Measurements from ENCODE around the gene MAB21L4.

MAB21L4 gene

DNA sequence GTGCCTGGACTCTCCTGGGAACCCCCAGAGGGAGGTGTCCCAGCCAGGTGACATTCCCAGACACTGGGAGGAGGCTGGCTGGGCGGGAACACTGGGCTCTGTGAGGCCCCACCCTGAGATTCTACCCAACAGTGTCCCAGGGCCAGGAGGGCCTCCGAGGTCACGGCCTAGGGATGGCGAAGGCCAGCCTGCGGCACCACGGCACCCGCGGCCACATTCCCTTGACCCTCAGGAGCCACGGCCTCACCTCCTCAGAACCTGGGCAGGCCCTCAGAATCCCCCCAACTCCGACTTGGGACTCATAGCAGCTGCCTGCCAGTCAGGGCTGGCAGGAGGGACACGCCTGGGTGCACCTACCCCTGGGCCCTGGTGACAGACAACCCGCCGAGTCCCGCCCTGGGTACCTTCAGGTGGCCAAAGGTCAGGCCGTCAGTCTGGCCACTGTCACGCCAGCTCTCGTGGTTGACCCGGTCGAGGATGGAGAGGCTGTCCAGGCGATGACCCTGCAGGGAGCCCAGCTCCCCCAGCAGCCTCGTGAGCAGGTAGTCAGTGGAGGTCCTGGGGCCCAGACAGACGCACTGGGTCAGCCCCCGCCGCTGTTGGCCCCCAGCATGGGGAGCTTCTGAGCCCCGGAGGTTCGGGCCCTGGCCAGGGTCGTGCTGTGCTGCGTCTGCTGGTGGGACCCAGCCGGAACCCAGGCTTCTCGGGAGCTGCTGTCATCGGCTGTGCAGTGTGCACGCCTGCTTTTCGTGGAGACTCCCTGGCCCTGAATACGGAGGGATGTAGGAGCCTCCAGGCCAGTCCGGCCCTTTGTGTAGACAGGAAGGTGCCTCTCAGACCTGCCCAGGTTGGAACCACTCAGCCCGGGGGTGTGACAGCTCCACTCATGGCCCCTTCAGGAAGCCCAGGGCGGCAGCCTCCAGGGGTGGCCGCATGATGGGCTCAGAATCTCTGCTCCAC is 6.1 kb downstream of the MAB21L4 start:
- TF ChIP-seq, protein P1, sequence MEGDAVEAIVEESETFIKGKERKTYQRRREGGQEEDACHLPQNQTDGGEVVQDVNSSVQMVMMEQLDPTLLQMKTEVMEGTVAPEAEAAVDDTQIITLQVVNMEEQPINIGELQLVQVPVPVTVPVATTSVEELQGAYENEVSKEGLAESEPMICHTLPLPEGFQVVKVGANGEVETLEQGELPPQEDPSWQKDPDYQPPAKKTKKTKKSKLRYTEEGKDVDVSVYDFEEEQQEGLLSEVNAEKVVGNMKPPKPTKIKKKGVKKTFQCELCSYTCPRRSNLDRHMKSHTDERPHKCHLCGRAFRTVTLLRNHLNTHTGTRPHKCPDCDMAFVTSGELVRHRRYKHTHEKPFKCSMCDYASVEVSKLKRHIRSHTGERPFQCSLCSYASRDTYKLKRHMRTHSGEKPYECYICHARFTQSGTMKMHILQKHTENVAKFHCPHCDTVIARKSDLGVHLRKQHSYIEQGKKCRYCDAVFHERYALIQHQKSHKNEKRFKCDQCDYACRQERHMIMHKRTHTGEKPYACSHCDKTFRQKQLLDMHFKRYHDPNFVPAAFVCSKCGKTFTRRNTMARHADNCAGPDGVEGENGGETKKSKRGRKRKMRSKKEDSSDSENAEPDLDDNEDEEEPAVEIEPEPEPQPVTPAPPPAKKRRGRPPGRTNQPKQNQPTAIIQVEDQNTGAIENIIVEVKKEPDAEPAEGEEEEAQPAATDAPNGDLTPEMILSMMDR (IDR thresholded peaks at IDR 0.05; ENCODE audit: low read depth, low read length), result no peak
- no peak overlapping the region for H3K4me3 ChIP-seq (ENCODE audit: low read depth, low read length)

GRCh38 chr2:240888890-240889573 is 6.9 kb downstream of the MAB21L4 start:
- TF ChIP-seq, protein P1 (IDR thresholded peaks at IDR 0.05; ENCODE audit: low read depth, low read length), result no peak
- no peak overlapping the region for H3K4me3 ChIP-seq (ENCODE audit: low read depth, low read length)

DNA sequence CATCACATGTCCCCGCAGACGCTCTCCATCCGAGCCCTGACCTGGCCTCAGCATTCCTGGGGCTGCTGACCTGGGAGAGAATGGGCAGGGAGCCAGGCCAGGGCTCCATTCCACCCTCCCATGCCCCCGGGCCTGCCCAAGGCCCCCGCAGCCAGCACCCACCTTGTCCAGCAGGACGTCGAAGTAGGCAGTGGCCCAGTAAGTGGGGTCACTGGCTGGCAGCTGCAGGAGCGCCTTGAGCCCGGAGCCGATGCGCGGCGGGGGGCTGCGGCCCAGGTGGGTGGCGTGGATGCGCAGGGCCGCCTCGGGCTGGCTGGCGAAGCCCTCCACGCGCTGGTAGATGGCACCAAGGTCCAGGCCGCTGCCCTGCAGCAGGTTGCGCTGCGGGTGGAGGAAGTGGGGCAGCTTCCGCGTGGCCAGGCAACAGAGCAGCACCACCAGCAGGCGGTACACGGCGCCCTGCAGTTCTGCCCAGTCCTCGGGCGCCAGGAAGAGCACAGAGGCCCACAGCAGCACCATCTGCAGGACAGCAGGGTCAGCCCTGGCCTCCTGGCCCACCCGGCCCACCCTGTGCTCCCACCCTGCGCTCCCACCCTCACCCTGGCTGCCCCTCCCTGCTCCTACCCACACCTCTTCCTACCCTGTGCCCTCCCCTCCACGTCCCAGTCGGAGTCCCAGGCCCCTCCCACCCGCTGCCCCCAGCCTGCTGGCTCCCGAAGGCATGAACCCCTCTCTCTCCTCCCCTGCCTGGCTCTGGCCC is 7.6 kb downstream of the MAB21L4 start:
- TF ChIP-seq, protein P1 (IDR thresholded peaks at IDR 0.05; ENCODE audit: low read depth, low read length), result no peak
- H3K4me3 ChIP-seq (ENCODE audit: low read depth, low read length), result no peak overlapping the region

GRCh38 chr2:240887631-240888030 is 8.3 kb downstream of the MAB21L4 start:
- TF ChIP-seq, protein P1 (IDR thresholded peaks at IDR 0.05; ENCODE audit: low read depth, low read length), result no peak
- H3K4me3 ChIP-seq (ENCODE audit: low read depth, low read length), result no peak overlapping the region

GRCh38 chr2:240886678-240887609 is 9.0 kb downstream of the MAB21L4 start:
- TF ChIP-seq, protein P1 (IDR thresholded peaks at IDR 0.05; ENCODE audit: low read depth, low read length), result no peak
- H3K4me3 ChIP-seq (ENCODE audit: low read depth, low read length), result no peak overlapping the region

DNA sequence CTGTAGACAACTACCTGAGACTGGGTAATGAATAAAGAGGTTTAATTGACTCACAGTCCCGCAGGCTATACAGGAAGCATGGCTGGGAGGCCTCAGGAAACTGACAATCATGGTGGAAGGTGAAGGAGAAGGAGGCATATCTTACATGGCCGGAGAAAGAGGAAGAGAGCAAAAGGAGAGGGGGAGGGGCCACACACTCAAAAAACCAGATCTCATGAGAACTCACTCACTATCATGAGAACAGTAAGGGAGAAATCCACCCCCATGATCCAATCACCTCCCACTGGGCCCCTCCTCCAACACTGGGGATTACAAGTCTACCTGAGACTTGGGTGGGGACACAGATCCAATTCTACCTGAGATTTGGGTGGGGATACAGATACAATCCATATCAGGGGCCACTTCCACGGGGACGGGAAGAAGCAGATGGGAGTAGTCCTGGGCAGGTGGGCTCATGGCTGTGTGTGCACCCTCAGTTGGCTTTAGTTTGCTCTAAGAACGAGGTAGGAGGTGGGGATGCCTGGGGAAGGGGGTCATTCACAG is 9.9 kb downstream of the MAB21L4 start:
- H3K4me3 ChIP-seq (ENCODE audit: low read depth, low read length), result no peak overlapping the region
- TF ChIP-seq, protein P1 (IDR thresholded peaks at IDR 0.05; ENCODE audit: low read depth, low read length), result no peak

All from WI38 (cell line).